Measurements from ENCODE around the gene EPN1.
A peak's percentile ranks its signal among the peaks of the same experiment; 100 is the strongest.

EPN1 gene

GRCh38 chr19:55646889-55647731, 27.9 kb upstream of the EPN1 start:
- DNase-seq (ENCODE audit: low read depth), result no peak

GRCh38 chr19:55647732-55648584, 27.1 kb upstream of the EPN1 start, which contains the start of gene CCDC106:
CCDC106 (plus strand) TSS chr19:55648212; CDS start chr19:55649047, 835 bp downstream.
- no peak for DNase-seq (ENCODE audit: low read depth)

- DNase-seq (ENCODE audit: low read depth), result no peak
Observed at GRCh38 chr19:55648585-55649267, 26.3 kb upstream of the EPN1 start.

- DNase-seq (ENCODE audit: low read depth), result no peak
Observed at GRCh38 chr19:55649268-55650125, 25.5 kb upstream of the EPN1 start.

- no peak for DNase-seq (ENCODE audit: low read depth)
Observed at GRCh38 chr19:55650126-55650557, 24.9 kb upstream of the EPN1 start.

GRCh38 chr19:55650602-55651230, 24.3 kb upstream of the EPN1 start:
- DNase-seq (ENCODE audit: low read depth), result no peak

DNA sequence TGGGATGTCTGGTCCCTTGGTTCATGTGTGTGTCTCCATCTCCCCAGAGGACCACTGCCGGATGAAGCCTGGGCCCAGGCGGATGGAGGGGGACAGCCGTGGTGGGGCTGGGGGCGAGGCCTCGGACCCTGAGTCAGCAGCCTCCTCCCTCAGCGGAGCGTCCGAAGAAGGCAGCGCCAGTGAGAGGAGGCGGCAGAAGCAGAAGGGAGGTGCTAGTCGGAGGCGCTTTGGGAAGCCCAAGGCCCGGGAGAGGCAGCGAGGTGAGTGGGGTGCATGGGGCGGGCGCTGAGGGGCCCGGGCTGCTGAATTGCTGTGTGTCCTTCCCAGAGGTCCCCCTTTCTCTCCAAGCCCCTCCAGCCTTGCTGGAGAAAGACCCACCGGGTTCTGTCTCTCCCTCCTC, 23.8 kb upstream of the EPN1 start:
- DNase-seq (ENCODE audit: low read depth), result no peak

DNA sequence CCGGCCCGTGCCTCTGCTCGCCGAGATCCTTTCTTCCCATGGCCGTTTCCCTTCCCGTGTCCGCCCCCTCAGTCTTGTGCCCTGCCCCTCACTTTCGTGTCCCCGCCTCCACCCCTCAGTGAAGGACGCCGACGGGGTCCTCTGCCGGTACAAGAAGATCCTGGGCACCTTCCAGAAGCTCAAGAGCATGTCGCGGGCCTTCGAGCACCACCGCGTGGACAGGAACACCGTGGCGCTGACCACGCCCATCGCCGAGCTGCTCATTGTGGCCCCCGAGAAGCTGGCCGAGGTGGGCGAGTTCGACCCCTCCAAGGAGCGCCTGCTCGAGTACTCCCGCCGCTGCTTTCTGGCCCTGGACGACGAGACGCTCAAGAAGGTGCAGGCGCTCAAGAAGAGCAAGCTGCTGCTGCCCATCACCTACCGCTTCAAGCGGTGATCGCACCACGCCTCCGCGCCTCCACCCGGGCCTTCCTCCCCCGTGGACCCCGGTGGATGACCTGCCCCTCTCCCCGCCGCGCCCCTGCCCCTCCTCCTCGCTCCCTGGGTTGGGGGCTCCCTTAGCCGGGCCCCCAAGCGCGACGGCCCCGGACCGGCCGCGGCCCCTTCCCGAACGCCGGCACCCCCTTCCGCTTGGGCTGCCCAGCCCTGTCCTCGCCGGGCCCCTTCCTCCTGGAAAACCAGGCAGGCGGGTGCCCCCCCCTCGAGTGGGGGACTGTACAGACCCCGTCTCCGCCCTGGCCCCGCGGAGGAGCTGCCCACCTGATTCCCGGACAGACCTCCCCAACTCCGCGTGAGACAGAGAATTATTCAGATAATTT, 22.5 kb upstream of the EPN1 start:
- no peak for DNase-seq (ENCODE audit: low read depth)

DNA sequence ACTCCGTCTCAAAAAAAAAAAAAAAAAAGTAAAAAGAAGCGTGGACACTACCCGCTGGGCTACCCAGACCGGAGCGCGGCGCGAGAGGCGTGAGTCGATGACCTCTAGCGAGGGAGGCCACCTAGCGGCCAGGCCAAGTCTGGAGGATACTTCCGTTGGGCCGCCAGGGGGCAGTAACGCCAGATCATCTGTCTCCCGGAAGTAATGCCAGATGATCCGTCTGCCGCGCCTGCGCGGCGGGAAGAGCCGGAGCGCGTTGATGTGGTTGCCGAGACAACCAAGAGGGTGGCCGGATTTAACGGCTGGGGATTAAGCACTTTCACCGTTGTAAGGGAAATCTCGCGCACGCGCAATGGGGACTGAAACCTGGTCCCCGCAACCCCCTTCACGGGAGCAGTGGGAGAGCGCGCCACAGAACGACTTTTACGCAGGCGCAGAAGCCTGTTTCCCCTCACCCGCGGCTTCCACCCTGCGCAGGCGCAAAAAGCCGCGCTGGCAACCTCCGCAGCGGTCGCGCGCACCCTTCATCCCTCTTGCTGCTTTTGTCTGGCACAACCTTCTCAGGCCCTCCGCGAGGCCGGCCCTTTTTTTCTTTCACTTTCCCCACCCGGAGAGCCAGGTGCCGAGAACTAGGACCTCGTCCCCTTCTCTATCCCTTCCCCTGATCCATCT, 21.2 kb upstream of the EPN1 start:
- peak; percentile 100 for DNase-seq (ENCODE audit: low read depth)

GRCh38 chr19:55654323-55654867, 20.6 kb upstream of the EPN1 start:
- DNase-seq (ENCODE audit: low read depth), result peak; percentile 96

DNA sequence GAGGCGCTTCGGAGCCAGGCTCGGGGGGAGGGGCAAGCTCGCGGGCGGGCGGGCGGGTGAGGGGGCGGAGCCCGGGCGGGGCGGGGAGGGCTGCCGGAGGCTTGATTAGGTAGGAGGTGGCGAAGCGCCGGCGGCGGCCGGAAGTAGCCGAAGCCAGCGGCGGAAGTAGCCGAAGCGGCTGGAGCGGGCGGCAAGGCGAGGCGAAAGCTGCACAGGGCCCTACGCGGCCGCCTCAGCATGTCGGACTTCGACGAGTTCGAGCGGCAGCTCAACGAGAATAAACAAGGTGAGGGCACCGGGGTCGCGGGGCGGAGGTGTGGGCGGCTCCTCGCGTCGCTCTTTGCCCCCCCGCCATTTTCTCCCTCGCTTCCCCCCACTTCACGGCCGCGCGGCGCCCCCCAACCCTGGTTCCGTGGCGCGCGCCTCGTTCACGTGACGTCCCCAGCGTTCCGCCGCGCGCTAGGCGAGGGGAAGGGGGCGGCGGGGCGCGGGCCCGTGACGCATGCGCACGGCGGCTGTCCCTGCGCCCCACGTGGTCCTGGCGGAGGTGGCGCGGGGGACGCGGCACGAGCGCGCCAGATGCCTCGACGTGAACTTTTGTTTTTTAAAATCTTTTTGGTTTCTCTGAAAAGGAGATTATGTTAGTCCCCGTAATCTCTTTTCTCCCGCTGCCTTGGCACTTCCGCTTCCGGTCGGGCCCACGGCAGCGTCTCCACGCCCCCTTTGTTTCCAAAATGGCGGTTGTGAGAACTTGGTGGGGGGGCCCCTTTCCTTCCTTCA, 20.0 kb upstream of the EPN1 start, which contains the start of gene U2AF2:
Gene U2AF2 (plus strand): TSS at position 168 of the 780 bp plus-strand sequence. CDS start 70 bp downstream, at position 238.
- peak; percentile 97 for DNase-seq (ENCODE audit: low read depth)

GRCh38 chr19:55655648-55656040, 19.4 kb upstream of the EPN1 start:
- DNase-seq (ENCODE audit: low read depth), result no peak

GRCh38 chr19:55656552-55656951, 18.5 kb upstream of the EPN1 start:
- DNase-seq (ENCODE audit: low read depth), result no peak

DNA sequence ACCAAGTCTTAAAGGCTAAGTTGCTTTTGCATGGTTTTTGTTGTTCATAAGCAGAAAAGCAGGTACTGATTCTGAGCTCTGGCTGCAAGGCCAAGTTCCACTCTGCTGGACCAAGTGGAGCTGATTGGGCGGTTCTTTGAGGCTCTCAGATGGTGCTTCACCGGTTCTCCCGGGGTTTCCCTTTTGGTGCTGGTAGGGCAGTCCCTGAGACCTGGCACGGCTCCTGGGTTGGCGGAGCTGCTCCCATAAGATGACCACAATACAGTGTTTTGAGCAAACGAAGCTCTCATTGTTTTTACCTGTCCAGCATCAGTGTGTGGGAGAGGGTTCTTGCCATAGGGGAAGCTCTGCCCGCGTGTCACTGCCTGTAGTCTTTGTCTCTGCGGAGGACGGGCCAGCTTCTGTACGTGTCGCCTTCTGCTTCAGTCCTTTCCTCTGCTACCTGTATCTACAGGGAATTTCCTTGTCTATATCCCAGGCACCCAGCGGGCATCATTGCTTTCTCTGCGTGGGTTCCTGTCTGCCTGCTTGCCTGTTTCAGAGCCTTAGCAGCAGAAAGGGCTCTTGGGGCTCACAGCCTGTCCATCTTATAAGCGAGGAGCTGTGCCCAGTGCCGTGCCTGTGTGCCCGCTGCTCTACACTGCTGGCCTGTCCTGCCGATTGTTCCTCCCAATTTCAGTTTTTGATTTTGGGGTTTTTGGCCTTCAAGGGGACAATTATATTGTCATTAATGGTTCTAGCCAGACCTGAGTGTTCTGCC, 17.9 kb upstream of the EPN1 start:
- no peak for DNase-seq (ENCODE audit: low read depth)

DNA sequence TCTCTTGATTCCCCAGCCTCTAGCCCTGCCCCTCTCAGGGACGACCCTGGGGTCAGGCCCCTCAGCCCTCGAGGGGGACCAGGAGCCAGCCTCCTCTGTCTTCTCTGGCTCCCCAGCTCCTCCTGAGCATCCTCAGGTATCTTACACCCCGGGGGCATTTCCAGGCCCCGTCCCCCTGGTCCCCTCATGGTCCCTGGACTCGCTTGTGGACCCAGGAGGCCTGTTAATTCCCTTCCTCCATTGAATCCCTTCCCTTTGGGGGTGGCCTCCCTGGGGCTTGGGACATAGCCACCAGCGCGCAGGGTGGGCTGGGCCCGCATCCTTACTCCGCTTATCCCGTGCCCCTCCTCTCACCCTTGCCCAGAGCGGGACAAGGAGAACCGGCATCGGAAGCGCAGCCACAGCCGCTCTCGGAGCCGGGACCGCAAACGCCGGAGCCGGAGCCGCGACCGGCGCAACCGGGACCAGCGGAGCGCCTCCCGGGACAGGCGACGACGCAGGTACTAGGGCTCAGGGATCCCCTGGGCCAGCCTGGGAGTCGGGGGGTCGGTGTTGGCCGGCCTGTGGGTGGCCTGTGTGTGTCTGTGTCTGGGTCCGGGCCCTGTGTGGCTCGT, 16.1 kb upstream of the EPN1 start:
- no peak for DNase-seq (ENCODE audit: low read depth)

DNA sequence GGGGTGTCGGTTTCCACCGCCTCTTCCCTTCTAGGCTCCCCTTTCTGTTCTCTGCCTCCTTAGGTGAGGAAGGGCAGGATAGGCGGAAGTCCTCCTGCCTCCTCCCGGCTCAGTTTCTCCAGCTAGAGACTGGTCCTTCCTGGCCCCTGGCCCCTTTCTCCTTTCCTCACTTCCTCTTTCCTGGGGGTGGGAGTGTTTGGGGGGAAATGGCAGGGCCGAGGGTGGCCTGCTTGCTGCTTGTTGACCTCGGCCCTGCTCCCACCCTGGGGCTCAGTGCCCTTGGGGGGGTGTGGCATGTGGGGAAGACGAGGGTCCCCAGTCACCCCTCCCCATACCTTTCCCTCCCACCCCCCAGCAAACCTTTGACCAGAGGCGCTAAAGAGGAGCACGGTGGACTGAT, 15.2 kb upstream of the EPN1 start:
- DNase-seq (ENCODE audit: low read depth), result no peak

- no peak for DNase-seq (ENCODE audit: low read depth)
Observed at GRCh38 chr19:55660404-55660803, 14.6 kb upstream of the EPN1 start.

All from activated T-cell treated with anti-CD3 and anti-CD28 coated beads for 1 hour (primary cell).